GM12878 (cell line): ENCODE data around the gene TRPM3. TPM values are rescaled to one million over a fixed set of nuclear protein-coding genes. Genes with fewer than 3 reads are reported as not detected.
A peak's percentile ranks its signal among the peaks of the same experiment; 100 is the strongest.

Experiments used
- ATF7 ChIP-seq: fragments of 450-650 bp; IDR thresholded peaks from 2 replicates; pipeline ENCODE4 v1.6.1; 2016; ENCODE audit warnings: low read depth, mild to moderate bottlenecking
- BACH1 ChIP-seq: fragments of 450-650 bp; IDR thresholded peaks from 2 replicates; pipeline ENCODE4 v1.6.1; 2017; ENCODE audit warnings: mild to moderate bottlenecking, borderline replicate concordance
- BCL11A ChIP-seq: IDR thresholded peaks from 2 replicates; pipeline ENCODE4 v1.6.1; 2011; ENCODE audit warnings: low read depth, low read length
- BHLHE40 ChIP-seq, 2 experiments: fragments of 450-650 bp in 1 of 2; IDR thresholded peaks; 2 replicates each; pipeline ENCODE4 v1.6.1; 2011 to 2017; ENCODE audit warnings: low read depth in 2 of 2, borderline replicate concordance in 1 of 2, improper control_type of control experiment in 1 of 2, low read length in 1 of 2, mild to moderate bottlenecking in 1 of 2
- ELK1 ChIP-seq: IDR thresholded peaks from 2 replicates; pipeline ENCODE4 v1.6.1; 2012; ENCODE audit warnings: low read depth, low read length, improper control_type of control experiment
- IKZF1 ChIP-seq: fragments of 450-650 bp; conservative IDR thresholded peaks from 2 replicates; pipeline ENCODE4 v1.6.1; 2017; ENCODE audit warnings: antibody characterized with exemption, mild to moderate bottlenecking
- KLF5 ChIP-seq: fragments of 450-650 bp; IDR thresholded peaks from 2 replicates; pipeline ENCODE4 v1.6.1; 2014; ENCODE audit warnings: mild to moderate bottlenecking; ENCODE audit not compliant: partially characterized antibody
- MTA2 ChIP-seq: fragments of 450-650 bp; IDR thresholded peaks from 2 replicates; pipeline ENCODE4 v1.6.1; 2016; ENCODE audit warnings: low read depth, mild to moderate bottlenecking, moderate library complexity
- MTA3 ChIP-seq: IDR thresholded peaks from 2 replicates; pipeline ENCODE4 v1.6.1; 2012; ENCODE audit warnings: low read length, inconsistent platforms, borderline replicate concordance
- NBN ChIP-seq: fragments of 450-650 bp; IDR thresholded peaks from 2 replicates; pipeline ENCODE4 v1.6.1; 2016
- NFYB ChIP-seq: IDR thresholded peaks from 2 replicates; pipeline ENCODE4 v1.6.1; 2011; ENCODE audit warnings: low read depth, mild to moderate bottlenecking, low read length, improper control_type of control experiment, moderate library complexity; ENCODE audit not compliant: insufficient read depth
- NKRF ChIP-seq: fragments of 450-650 bp; conservative IDR thresholded peaks from 2 replicates; pipeline ENCODE4 v1.6.1; 2017; ENCODE audit warnings: mild to moderate bottlenecking, moderate library complexity
- NR2C2 ChIP-seq: IDR thresholded peaks from 2 replicates; pipeline ENCODE4 v1.6.1; 2011; ENCODE audit warnings: borderline replicate concordance, low read depth; ENCODE audit not compliant: control insufficient read depth, insufficient read length
- NR2F1 ChIP-seq: fragments of 450-650 bp; conservative IDR thresholded peaks from 2 replicates; pipeline ENCODE4 v1.6.1; 2017; ENCODE audit warnings: mild to moderate bottlenecking
- PAX8 ChIP-seq: fragments of 450-650 bp; IDR thresholded peaks from 2 replicates; pipeline ENCODE4 v1.6.1; 2017; ENCODE audit warnings: mild to moderate bottlenecking, moderate library complexity
- SMC3 ChIP-seq: IDR thresholded peaks from 2 replicates; pipeline ENCODE4 v1.6.1; 2011; ENCODE audit warnings: low read length, improper control_type of control experiment, borderline replicate concordance
- SP1 ChIP-seq: IDR thresholded peaks from one replicate; pipeline ENCODE4 v1.6.1; 2011; ENCODE audit warnings: low read depth, low read length
- SREBF2 ChIP-seq: IDR thresholded peaks from 2 replicates; pipeline ENCODE4 v1.6.1; 2012; ENCODE audit warnings: mild to moderate bottlenecking, low read length
- SRF ChIP-seq, 2 experiments: IDR thresholded peaks; 2 replicates each; pipeline ENCODE4 v1.6.1; 2011; ENCODE audit warnings: low read depth in 2 of 2, low read length in 2 of 2, mild to moderate bottlenecking in 1 of 2, moderate library complexity in 1 of 2
- TCF7 ChIP-seq: IDR thresholded peaks from 2 replicates; pipeline ENCODE4 v1.6.1; 2014; ENCODE audit warnings: antibody characterized with exemption, borderline replicate concordance
- ZBTB33 ChIP-seq: fragments of 450-650 bp; IDR thresholded peaks from 2 replicates; pipeline ENCODE4 v1.6.1; 2017; ENCODE audit warnings: mild to moderate bottlenecking
- ZNF274 ChIP-seq: IDR thresholded peaks from one replicate; pipeline ENCODE4 v1.8.0; 2011; ENCODE audit not compliant: insufficient read length, insufficient read depth
- polyA plus RNA-seq, 11 experiments: library from polyadenylated mRNA; depleted of rRNA in 4 of 11; unstranded in 6 of 11; stranded (reverse) in 5 of 11; fragments of >200 nt; fragmentation: Nextera tagmentation in 4 of 11; fragmentation: Illumina TruSeq in 1 of 11; extraction: Ambion mirVana in 4 of 11; extraction: Trizol in 1 of 11; gene quantifications; 1 replicate in 1 of 11; 2 replicates in 10 of 11; pipeline versions ENCODE4 v1.2.1 to v1.2.3, GENCODE V29; 2011 to 2016; ENCODE audit warnings: inconsistent platforms in 2 of 11, missing spikeins in 2 of 11, low read depth in 1 of 11
- total RNA-seq, 4 experiments: library from RNA; depleted of rRNA in 3 of 4; stranded (reverse); fragments of >200 nt in 3 of 4; fragmentation: Illumina TruSeq in 1 of 4; extraction: Trizol in 1 of 4; gene quantifications; 2 replicates each; pipeline versions ENCODE4 v1.2.1 to v1.2.3, GENCODE V29; 2013 to 2021
- TF ChIP-seq, protein P1 (sequence below): IDR thresholded peaks from 2 replicates; pipeline ENCODE4 v1.6.1; 2012; ENCODE audit warnings: low read depth, low read length, improper control_type of control experiment

TRPM3 gene
- total and polyA plus RNA-seq, 10 of the 15 experiments (the other 5 are each of a cell fraction or from before 2014, with no cell fraction given) = not detected

DNA sequence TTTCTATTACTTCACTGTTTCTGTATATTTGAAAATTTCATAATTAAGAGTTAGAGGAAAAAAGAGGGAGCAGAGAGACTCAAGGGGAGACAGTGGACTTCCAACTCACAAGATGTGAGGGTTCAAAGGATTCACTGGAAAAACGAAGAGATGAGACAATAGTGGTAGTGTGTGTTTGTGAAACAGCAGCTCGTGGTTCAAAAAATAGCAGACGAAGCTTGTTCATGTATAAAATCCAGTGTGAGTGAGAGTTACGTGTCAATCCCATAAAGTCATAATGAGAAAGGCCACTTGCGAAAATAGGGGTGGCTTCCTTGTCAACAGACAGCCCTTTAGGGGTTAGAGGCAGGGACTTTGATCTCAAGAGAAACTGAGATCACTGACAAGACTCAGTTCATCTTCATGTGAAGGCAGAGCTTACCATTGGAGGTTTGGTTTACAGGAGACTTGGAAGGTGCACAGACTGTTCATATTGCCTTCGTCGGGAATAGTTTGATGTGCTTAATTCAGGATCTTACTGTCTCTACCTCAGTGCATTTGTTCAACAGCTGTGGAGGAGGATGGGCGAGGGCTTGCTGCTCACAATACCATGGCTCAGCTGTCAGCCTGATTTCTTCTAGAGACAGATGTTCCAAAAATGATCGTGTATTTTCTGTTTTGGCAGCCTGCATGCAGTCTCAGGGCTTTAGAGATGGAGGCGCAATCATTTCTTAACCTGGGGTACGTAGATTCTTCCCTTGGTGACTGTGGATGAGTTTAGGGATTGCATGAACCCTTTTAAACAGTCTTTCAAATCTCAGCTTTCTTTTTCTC, 601.3 kb downstream of the TRPM3 start (continued):
- peak; percentile 12 to 30; a peak in 1 of 4 replicates for TF ChIP-seq BHLHE40 (IDR thresholded peaks at IDR 0.05; ENCODE audit: borderline replicate concordance in 1 of 2, low read depth in 2 of 2, low read length in 1 of 2)
- TF ChIP-seq ELK1 = no peak
- no peak for TF ChIP-seq MTA3
- no peak for TF ChIP-seq SRF (IDR thresholded peaks at IDR 0.05; ENCODE audit: low read depth in 2 of 2, low read length in 2 of 2)
- no peak for TF ChIP-seq ZBTB33
- TF ChIP-seq KLF5 = no peak
- TF ChIP-seq NR2F1 = 0 out of 2 replicates have a peak, but pooled peaks have one; percentile 17
- no peak for TF ChIP-seq NBN
- TF ChIP-seq SMC3 = no peak
- no peak for TF ChIP-seq BACH1
- no peak for TF ChIP-seq ZNF274
- TF ChIP-seq, protein P1, sequence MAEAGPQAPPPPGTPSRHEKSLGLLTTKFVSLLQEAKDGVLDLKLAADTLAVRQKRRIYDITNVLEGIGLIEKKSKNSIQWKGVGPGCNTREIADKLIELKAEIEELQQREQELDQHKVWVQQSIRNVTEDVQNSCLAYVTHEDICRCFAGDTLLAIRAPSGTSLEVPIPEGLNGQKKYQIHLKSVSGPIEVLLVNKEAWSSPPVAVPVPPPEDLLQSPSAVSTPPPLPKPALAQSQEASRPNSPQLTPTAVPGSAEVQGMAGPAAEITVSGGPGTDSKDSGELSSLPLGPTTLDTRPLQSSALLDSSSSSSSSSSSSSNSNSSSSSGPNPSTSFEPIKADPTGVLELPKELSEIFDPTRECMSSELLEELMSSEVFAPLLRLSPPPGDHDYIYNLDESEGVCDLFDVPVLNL = no peak
- TF ChIP-seq NFYB = no peak
- TF ChIP-seq PAX8 = no peak
- no peak for TF ChIP-seq NR2C2
- TF ChIP-seq BCL11A = 0 out of 2 replicates have a peak, but pooled peaks have one; percentile 14
- peak; percentile 68 for TF ChIP-seq IKZF1
- peak; percentile 76 for TF ChIP-seq ATF7
- no peak for TF ChIP-seq TCF7
- TF ChIP-seq SP1 = no peak
- peak; percentile 70; the same call in 1 of the 2 replicates for TF ChIP-seq MTA2
- no peak for TF ChIP-seq SREBF2
- TF ChIP-seq NKRF = no peak
